ENCODE data around the gene TSHZ3.

- no peak for TF ChIP-seq CTCF (IDR thresholded peaks at IDR 0.05; ENCODE audit: low read depth, low read length)
- TF ChIP-seq POLR2A (IDR thresholded peaks at IDR 0.05; ENCODE audit: extremely low read depth, insufficient read length), result no peak
- no peak for TF ChIP-seq MAX (IDR thresholded peaks at IDR 0.05; ENCODE audit: low read depth, low read length)
Observed at GRCh38 chr19:31346184-31347059, 2.8 kb downstream of the TSHZ3 start.
